GM21360 (cell line): ENCODE measurements around the gene AKR1B1.
"Not testable (repeated sequence)": the region's sequence is repeated elsewhere in the genome, so short reads cannot be mapped to it uniquely, and the experiment has no call there.

Experiments
- ATAC-seq: cut with Tn5 transposase; IDR thresholded peaks from one replicate; pipeline ENCODE4 v1.9.1; 2021; ENCODE audit warnings: mild to moderate bottlenecking, moderate library complexity; ENCODE audit not compliant: unreplicated experiment

The AKR1B1 gene

DNA sequence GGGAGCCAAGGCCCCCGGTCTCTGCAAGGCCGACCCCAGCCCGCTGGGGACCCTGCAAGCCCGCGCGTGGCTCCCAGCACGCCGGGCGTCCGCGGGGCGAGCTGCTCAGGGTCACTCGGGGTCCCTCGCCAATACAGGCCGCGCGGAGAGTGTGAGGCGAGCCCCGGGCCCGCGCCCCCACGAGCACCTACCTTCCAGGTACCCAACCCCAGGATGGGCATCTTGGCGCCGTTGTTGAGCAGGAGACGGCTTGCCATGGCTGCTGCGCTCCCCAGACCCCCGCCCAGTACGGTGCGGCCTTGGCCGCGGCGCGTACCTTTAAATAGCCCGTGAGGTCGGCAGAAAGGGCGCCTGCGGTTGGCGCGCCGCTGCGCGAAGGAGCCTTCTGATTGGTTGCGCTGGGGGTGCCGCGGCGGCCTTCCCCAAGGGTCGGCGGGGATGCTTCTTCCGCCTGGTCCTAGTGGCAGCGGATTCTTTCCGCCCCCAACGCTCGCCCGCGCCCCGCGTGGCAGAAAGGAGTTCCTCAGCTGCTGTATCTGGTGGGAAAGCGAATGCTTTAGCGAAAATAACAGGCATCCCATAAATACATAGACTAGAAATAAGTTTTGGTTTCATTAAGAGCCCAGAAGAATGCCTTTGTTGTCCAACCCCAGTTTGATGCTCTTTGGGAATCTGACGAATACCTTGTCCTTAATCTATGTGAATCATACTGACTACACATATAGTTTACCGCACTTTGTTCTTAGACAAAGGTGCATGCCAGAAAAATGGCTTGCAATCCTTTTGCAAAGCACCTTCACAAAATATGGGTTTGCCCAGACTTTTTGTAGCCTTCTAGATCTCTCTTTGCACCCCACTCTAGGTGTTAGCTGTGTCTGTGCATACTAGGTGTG is at the start of gene AKR1B1:
Gene AKR1B1, minus strand, starts transcription at position 295 of the 893 bp plus-strand sequence. Its CDS starts 38 bp downstream, at position 257.
- peak; percentile 93 for ATAC-seq

DNA sequence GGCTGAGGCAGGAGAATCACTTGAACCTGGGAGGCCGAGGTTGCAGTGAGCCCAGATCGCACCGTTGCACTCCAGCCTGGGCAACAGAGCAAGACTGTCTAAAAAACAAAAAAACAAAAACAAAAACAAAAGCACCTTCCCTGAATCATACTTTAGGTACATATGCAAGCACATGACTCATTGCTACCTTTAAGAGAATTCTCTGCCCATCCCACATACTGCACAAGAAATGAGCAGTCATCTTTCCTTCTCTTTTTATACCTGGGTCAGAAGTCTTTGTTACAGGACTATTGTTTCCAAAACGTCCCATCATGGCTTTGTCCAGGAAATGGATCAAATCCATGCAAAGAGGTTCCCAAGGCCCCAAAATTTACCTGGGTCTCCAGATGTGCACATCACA is 47.0 kb upstream of the AKR1B1 start:
- no peak for ATAC-seq

DNA sequence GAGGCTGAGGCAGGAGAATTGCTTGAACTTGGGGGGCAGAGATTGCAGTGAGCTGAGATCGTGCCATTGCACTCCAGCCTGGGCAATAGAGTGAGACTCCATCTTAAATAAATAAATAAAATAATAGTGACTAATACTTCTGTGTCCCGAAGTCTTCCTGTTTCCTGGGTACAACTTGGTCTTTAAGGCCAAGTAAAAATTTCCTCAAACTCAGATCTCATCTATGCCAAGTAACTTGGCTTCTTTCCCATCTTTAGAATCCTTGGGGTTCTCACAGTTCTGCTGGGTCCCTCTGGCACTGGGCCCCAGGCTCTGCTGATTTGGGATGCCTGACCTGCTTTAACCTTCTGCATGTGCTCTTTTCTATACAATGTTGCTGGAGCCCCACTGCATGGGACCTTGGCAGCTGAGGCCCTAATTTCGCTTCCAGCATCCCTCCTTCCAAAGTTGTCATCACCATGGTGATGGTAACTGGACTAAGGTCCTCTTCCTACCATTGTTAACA is 45.8 kb upstream of the AKR1B1 start:
- no peak for ATAC-seq

DNA sequence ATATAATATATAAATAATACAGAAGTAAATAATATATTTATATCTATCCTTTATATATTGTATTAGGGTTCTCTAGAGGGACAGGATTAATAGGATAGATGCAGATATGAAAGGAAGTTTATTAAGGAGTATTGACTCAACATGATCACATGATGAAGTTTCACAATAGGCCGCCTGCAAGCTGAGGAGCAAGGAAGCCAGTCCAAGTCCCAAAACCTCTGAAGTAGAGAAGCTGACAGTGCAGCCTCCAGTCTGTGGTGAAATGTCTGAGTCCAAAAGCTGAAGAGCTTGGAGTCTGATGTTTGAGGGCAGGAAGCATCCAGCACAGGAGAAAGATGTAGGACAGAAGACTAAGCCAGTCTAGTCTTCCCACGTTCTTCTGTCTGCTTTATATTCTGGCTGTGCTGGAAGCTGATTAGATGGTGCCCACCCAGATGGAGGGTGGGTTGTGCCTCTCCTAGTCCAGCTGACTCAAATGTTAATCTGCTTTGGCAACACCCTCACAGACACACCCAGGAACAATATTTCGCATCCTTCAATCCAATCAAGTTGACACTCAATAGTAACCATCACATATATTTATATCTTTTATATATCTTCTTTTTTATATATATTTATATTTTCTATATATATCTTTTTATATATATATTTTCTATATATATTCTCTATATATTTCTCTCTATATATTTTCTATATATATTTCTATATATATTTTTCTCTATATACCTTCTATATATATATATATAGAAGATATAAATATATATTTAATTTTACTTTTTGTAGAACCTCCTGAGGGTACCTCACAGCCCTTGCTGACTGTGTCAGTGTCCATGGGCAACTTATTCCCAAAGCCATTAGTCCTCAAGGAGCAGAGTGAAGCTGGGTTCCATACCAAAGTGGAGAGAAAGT is 43.8 kb upstream of the AKR1B1 start:
- ATAC-seq = no peak

DNA sequence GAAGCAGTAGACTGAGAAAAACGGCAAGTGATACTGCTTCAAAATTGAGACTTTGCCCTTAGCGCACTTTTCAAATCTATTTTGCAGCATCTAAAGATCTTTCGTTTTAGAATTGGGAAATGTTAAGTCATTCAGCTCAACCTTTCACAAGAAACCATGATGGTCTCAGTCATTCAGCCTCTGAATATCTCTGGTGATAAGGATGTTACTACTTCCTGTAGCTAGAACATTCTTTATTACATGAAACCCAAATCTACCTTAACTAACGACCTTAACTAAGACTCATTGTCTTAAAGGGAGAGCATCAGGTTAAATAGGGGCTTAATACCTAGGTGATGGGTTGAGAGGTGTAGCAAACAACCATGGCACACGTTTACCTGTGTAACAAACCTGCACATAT is 42.1 kb upstream of the AKR1B1 start:
- ATAC-seq = no peak

DNA sequence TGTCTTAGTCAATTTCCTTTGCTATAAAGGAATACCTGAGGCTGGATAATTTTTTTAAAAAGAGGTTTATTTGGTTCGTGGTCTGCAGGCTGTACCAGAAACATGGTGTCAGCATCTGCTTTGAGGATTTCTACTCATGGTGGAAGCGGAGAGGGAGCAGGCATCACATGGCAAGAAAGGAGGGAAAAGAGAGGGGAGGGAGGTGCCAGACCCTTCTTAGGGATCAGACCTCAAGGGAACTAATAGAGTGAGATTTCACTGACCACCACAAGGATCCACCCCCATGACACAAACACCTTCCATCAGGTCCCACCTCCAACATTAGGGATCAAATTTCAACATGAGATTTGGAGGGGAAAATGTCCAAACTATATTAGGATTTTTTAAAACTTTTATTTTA is 41.5 kb upstream of the AKR1B1 start:
- no peak for ATAC-seq

DNA sequence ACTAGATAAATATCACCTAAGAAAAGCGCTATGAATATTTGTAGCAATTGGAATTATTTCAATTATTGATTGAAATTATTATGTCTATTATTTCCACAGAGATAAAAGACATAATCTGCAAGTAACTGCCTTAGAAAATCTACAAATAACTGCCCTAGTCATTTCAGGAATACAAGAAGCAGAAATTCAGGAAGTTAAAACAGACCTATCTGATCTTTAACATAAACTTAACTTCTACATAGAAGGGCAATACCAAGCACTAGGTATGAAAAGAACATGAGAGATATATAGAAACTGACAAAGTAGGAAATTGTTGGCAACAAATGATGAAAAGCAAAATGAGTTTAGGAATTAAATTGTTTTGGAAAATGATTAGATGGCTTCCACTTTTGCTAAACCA is 36.6 kb upstream of the AKR1B1 start:
- no peak for ATAC-seq

DNA sequence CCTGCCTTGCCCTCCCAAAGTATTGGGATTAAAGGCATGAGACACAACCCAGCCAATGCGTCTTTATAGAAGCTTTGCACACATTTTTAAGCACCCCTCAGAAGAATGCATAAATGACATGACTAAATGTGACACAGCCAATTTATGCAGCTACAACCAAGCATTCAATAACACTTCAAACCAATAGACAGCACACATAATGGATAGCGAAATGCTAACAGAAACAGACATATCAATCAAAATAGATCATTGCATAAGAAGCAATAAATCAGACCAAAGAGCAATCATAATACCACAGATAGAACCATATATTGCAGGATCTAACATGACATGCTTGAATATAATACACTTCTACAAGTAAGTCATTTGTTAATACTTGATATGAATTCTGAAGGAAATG is 34.2 kb upstream of the AKR1B1 start:
- ATAC-seq = no peak

DNA sequence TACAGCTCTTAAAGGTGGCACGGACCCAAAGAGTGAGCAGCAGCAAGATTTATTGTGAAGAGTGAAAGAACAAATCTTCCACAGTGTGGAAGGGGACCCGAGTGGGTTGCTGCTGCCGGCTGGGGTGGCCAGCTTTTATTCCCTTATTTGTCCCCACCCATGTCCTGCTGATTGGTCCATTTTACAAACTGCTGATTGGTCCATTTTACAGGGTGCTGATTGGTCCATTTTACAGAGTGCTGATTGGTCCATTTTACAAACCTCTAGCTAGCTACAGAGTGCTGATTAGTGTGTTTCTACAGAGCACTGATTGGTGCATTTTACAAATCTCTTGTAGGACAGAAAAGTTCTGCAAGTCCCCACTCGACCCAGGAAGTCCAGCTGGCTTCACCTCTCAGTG is 28.8 kb upstream of the AKR1B1 start:
- not testable (repeated sequence) for ATAC-seq

DNA sequence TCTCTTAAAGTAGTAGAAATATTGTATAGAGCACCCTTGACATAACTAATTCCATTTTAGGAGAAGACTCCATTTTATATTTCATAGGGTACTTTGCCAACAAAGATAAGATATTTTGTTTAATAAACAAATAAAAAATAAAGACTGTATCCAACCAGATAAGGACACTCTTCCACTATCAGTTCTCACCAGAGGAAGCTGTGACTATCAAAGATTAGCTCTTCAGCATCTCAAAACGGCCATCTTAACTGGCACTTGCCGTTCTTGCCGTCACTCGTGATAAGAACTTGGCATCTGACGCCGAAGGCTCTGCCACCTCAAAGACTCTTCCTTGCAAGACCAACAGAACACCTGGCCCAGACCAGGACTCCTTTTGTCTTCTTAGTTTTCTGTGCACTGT is 26.3 kb upstream of the AKR1B1 start:
- no peak for ATAC-seq

DNA sequence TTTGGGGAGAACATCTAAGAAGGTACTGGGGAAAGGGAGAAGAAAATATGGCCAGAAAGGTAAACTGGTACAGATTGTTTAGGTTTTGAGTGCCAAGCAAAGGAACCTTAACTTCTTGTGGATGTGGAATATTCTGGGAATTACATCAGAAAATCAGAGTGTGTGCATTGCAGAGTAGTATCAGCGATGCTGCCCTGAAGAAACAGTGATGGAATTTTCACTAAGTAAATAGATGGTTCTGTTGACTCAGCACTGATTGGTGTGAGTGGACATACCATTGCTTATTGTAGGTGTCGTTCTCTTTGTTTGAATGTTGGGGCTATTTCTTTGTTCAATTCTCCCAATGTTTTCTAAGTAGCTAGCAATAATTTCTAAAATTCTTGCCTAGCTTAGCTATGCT is 24.4 kb upstream of the AKR1B1 start:
- no peak for ATAC-seq

DNA sequence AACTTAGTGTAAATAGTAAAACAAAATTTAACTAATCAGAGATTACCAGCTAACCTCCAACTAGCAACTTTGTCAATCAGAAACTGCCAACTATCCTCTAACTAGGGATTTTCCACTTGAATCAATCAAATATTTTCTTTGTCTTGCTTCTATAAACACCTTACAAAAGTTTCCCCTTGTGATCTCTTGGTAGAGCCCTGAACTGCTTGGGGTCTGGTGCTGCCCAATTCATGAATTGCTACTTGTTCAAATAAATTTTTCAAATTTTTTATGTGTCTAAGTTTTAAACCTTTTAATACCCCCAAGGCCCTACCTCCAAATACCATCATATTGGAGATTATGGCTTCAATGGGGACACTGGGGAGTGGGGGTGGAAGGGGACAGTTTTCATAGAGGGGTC is 24.0 kb upstream of the AKR1B1 start:
- ATAC-seq = no peak

DNA sequence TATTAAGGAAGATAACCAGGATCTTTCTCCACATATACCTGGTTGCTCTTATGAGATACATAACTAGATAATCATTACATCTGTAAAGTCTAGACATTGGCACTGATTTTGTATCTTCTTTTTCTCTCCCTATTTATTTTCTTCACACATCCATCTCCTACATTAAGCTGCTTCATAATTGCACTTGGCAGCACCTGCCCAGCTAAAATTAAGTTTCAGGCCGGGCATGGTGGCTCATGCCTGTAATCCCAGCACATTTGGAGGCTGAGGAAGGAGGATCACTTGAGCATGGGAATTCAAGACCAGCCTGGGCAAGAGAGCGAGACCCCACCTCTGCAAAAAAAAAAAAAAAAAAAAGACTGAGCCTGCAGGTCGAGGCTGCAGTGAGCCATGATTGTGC is 22.3 kb upstream of the AKR1B1 start:
- no peak for ATAC-seq

DNA sequence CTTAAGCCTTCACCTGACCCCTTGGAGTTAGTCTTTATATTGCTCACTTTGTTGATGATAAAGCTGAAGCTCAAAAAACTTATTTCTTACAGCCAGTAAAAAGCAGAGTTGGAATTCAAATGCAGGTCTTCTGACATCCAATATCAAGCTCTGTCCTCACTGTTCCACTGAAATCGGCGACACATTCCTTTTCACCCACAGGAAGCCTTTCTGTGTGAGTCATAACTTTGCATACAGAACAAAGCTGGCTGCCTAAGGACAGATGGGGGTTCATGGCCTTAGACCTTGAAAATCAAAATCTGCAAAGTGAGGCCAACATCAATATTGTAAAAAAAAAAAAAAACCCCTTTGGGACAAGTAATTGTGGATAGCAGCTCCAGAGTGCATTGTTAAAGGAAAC is 21.8 kb upstream of the AKR1B1 start:
- ATAC-seq = no peak

DNA sequence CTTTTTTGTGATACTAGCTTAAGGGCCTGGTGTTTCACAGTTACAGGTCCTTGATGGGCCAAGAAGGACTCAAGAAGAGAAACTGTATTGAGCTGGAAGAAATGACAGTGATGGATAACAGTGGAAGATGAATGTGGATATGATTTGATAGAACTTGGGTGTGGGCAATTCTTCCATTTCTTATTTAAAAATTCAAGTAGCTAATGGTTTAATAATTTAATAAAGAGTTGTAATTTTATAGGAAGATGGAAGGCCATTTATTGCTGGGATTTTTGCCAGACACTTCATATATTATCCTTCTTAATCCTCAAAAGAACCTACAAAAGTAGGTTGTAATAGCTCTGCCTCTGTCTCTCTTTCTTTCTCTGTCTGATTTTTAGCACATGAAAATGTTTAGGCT is 21.3 kb upstream of the AKR1B1 start:
- no peak for ATAC-seq

DNA sequence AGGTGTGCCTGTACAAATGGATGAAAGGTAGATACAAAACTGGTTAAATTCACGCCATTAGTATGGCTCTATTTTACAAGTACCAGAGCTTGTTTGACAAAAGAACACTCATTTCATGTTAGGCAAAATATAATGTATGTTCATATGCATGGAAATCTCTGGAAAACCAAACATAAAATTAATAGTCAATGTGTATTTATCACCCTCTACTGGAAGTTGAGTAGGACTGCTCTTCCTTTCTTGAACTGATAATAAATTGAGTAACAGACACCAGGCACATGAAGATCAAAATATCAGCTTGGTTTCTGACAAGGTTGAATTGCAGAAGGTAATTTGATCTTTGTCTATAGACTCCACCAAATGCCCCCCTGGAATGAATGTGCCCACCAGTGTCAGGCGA is 19.8 kb upstream of the AKR1B1 start:
- no peak for ATAC-seq

DNA sequence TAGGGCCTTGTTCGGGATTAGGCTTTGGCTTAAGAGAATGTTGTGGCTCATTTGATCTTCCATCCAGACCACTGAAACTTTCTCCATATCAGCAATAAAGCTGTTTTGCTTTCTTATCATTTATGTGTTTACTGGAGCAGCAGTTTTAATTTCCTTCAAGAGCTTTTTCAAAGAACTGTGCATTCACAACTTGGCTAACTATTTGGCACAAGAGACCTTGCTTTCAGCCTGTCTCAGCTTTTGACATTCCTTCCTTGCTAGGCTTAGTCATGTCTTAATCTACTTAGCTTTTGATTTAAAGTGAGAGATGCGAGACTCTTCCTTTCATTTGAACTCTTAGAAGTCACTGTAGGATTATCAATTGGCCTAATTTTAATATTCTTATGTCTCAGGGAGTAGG is 19.1 kb upstream of the AKR1B1 start:
- ATAC-seq = no peak

DNA sequence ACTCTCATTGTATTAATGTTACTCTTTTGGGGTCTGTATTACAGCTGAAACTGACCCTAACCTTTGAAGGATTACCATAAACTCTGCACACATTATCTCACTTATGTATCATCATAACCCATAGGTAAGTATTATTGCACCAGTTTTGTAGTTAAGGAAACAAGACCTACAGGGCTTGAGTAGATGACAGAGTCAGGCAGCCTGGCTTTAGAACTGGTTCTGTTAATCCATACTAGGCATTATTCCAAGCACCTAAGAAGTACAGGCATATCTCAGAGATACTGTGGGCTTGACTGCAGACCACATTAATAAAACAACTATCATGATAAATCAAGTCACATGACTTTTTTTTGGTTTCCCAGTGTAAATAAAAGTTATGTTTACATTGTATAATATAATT is 17.1 kb upstream of the AKR1B1 start:
- ATAC-seq = no peak

DNA sequence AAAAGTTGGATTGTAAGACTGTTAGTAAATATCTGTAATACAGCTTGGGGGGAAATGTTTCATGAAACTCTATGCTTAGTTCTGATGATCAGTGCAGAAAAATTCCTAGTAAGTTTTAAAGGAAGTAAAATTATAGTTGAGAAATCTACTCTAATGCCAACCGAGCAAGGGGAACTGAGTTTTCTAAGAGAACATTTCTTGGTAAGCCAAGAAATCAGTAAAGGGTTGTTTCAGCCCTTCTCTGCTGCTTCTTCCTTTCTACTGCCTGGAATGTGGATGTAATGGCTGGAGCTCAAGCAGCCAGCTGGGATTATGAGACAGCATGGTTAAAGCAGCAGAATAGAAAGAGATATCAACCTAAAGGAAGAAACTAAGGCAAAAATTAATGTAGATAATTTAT is 15.9 kb upstream of the AKR1B1 start:
- ATAC-seq = no peak

DNA sequence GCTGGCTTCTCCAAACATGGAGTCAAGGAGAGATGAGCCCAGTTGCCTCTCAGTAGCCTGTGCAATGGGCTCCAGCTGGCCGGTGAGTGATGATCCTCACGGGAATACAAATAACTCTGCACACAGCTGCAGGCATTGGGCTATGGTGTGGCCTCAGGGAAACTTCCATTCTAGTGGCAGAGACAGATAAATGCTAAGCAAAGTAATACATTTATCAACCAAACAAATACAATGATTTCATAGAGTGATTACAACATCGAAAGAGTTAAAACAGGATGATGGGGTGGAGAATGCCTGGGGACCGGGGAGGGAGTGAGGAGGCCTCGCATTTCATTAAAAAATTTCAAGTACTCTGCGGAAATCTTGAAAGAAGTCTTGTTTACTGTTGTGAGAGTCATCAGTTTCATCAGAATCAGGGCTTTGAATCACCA is 15.0 kb upstream of the AKR1B1 start:
- no peak for ATAC-seq

DNA sequence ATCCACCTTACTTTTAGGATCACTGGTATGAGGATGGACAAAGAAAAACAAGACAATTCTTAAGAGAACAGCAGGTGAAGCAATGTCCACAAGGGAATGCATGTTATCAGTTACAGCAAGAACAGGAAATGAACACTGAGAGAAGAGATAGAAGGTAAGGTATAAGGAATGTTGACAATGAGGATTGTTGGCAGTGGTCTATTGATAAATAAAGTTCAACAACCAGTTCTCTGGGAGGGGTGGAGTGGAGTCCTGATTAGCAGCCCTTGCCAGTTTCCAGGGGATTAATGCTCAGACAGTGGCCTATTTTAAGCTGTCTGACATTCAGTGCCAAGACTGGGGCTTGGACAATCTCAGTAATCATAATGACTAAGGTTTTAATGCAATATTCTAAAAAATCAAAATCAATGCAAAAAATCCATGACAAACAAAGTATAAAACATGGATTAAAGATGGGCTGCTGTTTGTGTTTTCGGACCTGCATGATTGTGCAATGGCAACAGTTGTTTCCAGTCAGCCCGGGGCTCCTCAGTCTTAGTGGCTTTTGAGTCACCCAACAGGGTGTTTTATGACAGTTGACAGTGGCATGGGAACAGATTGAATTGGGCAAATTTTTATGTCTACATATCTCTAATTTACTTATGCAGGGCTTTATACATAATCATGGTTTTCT is 13.8 kb upstream of the AKR1B1 start:
- no peak for ATAC-seq
